22Rv1 (cell line): ENCODE data around the gene COL8A1.

Experiments
- CTCF ChIP-seq: fragments of 450-650 bp; IDR thresholded peaks from 2 replicates; pipeline ENCODE4 v1.5.1; 2017; ENCODE audit warnings: mild to moderate bottlenecking
- ZFX ChIP-seq: fragments of 450-650 bp; IDR thresholded peaks from 2 replicates; pipeline ENCODE4 v1.6.1; 2017; ENCODE audit warnings: antibody characterized with exemption, borderline replicate concordance

GRCh38 chr3:99751649-99752048 lies 113.3 kb downstream of the COL8A1 start:
- TF ChIP-seq CTCF (no peak), ZFX (no peak)
